Measurements from ENCODE around the gene COBL.

- TF ChIP-seq CTCF (IDR thresholded peaks at IDR 0.05) (no peak), POLR2A (IDR thresholded peaks at IDR 0.05) (no peak)
Observed at GRCh38 chr7:51127618-51127904, 189.0 kb downstream of the COBL start.
